Neural crest cell (in vitro differentiated cells): ENCODE results near the gene EEF2KMT. TPM values are rescaled to one million over a fixed set of nuclear protein-coding genes. Genes with fewer than 3 reads are reported as not detected.
A peak's percentile ranks its signal among the peaks of the same experiment; 100 is the strongest.
"Not testable (repeated sequence)": the region's sequence is repeated elsewhere in the genome, so short reads cannot be mapped to it uniquely, and the experiment has no call there.

Source experiments
- DNase-seq: peaks from one replicate; pipeline ENCODE4 v3.0.0; 2021; ENCODE audit warnings: low read depth, mixed read lengths, low spot score
- H3K27ac Mint-ChIP-seq: one replicate; pipeline ENCODE4 v1.8.0; 2021; ENCODE audit warnings: mild to moderate bottlenecking, mixed read lengths; ENCODE audit not compliant: unreplicated experiment
- H3K27me3 Mint-ChIP-seq: 2 replicates; pipeline ENCODE4 v1.8.0; 2021; ENCODE audit warnings: low read depth, mild to moderate bottlenecking, mixed read lengths
- H3K36me3 Mint-ChIP-seq: 2 replicates; pipeline ENCODE4 v1.8.0; 2021; ENCODE audit warnings: low read depth, mild to moderate bottlenecking, mixed read lengths
- H3K4me1 Mint-ChIP-seq: 2 replicates; pipeline ENCODE4 v1.8.0; 2021; ENCODE audit warnings: mixed read lengths
- H3K4me3 Mint-ChIP-seq: one replicate; pipeline ENCODE4 v1.8.0; 2021; ENCODE audit warnings: mild to moderate bottlenecking, mixed read lengths
- H3K9me3 Mint-ChIP-seq: 2 replicates; pipeline ENCODE4 v1.8.0; 2021; ENCODE audit warnings: mixed read lengths
- total RNA-seq: library from RNA; stranded (reverse); gene quantifications from 2 replicates; pipeline ENCODE4 v1.2.1, GENCODE V29; 2021
- TF ChIP-seq, protein P1 (sequence below): fragments of 200-600 bp; sonication (generic); conservative IDR thresholded peaks from 2 replicates; pipeline ENCODE4 v1.5.0; 2021; ENCODE audit warnings: antibody characterized with exemption, mild to moderate bottlenecking

EEF2KMT gene
- total RNA-seq, 1 donor from 2014 or later: 19.1 TPM

GRCh38 chr16:5078626-5079025 lies 19.0 kb downstream of the EEF2KMT start:
- H3K27ac Mint-ChIP-seq: no peak overlapping the region
- H3K4me3 Mint-ChIP-seq: no peak overlapping the region
- TF ChIP-seq, protein P1, sequence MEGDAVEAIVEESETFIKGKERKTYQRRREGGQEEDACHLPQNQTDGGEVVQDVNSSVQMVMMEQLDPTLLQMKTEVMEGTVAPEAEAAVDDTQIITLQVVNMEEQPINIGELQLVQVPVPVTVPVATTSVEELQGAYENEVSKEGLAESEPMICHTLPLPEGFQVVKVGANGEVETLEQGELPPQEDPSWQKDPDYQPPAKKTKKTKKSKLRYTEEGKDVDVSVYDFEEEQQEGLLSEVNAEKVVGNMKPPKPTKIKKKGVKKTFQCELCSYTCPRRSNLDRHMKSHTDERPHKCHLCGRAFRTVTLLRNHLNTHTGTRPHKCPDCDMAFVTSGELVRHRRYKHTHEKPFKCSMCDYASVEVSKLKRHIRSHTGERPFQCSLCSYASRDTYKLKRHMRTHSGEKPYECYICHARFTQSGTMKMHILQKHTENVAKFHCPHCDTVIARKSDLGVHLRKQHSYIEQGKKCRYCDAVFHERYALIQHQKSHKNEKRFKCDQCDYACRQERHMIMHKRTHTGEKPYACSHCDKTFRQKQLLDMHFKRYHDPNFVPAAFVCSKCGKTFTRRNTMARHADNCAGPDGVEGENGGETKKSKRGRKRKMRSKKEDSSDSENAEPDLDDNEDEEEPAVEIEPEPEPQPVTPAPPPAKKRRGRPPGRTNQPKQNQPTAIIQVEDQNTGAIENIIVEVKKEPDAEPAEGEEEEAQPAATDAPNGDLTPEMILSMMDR: no peak
- no peak for DNase-seq
- no peaks in the 10 kb centered on the region for H3K4me1 Mint-ChIP-seq
- no peaks in the 10 kb centered on the region for H3K9me3 Mint-ChIP-seq
- H3K36me3 Mint-ChIP-seq: peaks cover 5% of the 10 kb centered on the region
- no peaks in the 10 kb centered on the region for H3K27me3 Mint-ChIP-seq

DNA sequence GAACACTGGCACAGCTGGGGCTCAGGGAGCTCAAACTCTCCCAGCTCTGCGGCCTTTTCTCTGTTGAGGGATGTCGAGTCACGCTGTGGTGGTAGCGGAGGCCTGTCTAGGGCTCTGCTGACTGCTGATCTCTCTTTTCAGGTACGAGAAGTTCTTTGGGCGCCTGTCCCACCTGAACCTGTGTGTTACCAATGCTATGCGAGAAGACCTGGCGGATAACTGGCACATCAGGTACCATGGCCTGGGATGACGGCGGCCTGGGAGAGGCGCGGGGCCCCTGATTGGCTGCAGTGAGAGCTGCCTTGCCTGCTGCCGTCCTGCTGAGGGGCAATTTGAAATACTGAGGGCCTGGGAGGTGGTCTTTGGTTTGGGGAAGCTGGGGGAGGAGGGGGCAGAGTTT lies 20.3 kb downstream of the EEF2KMT start:
- Mint-ChIP-seq H3K9me3 (no peaks in the 10 kb centered on the region), H3K4me1 (peaks cover 10% of the 10 kb centered on the region), H3K27ac (no peak overlapping the region), H3K36me3 (peaks cover 5% of the 10 kb centered on the region), H3K4me3 (no peak overlapping the region), H3K27me3 (no peaks in the 10 kb centered on the region)
- DNase-seq: no peak
- TF ChIP-seq, protein P1: no peak

- no peak overlapping the region for H3K27ac Mint-ChIP-seq
- H3K4me1 Mint-ChIP-seq: peaks cover 13% of the 10 kb centered on the region
- DNase-seq: no peak
- no peaks in the 10 kb centered on the region for H3K27me3 Mint-ChIP-seq
- H3K36me3 Mint-ChIP-seq: peaks cover 5% of the 10 kb centered on the region
- peak overlapping the region; percentile 42 for H3K4me3 Mint-ChIP-seq
- TF ChIP-seq, protein P1: no peak
- H3K9me3 Mint-ChIP-seq: no peaks in the 10 kb centered on the region
Measured at GRCh38 chr16:5075637-5076036, 22.0 kb downstream of the EEF2KMT start.

DNA sequence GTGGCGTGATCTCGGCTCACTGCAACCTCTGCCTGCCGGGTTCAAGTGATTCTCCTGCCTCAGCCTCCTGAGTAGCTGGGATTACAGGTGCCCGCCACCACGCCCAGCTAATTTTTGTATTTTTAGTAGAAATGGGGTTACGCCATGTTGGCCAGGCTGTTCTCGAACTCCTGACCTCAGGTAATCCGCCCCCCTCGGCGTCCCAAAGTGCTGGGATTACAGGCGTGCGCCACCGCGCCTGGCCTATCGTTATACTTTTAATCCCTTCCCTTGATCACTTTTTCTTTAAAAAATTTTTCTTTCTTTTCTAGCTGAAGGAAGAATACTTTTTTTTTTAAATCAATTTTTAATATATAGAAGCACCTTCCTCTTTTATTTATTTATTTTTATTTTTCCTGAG lies 23.8 kb downstream of the EEF2KMT start:
- not testable (repeated sequence) for H3K27ac Mint-ChIP-seq, DNase-seq, H3K27me3 Mint-ChIP-seq, H3K9me3 Mint-ChIP-seq, H3K36me3 Mint-ChIP-seq, H3K4me3 Mint-ChIP-seq
- peaks cover 13% of the 10 kb centered on the region for H3K4me1 Mint-ChIP-seq

- Mint-ChIP-seq H3K9me3 (no peaks in the 10 kb centered on the region), H3K4me3 (peak overlapping the region; percentile 98), H3K27me3 (no peaks in the 10 kb centered on the region), H3K27ac (no peak overlapping the region), H3K36me3 (peaks cover 5% of the 10 kb centered on the region), H3K4me1 (peaks cover 13% of the 10 kb centered on the region)
- DNase-seq: no peak
- TF ChIP-seq, protein P1: no peak
Measured at GRCh38 chr16:5073279-5073629, 24.3 kb downstream of the EEF2KMT start.

DNA sequence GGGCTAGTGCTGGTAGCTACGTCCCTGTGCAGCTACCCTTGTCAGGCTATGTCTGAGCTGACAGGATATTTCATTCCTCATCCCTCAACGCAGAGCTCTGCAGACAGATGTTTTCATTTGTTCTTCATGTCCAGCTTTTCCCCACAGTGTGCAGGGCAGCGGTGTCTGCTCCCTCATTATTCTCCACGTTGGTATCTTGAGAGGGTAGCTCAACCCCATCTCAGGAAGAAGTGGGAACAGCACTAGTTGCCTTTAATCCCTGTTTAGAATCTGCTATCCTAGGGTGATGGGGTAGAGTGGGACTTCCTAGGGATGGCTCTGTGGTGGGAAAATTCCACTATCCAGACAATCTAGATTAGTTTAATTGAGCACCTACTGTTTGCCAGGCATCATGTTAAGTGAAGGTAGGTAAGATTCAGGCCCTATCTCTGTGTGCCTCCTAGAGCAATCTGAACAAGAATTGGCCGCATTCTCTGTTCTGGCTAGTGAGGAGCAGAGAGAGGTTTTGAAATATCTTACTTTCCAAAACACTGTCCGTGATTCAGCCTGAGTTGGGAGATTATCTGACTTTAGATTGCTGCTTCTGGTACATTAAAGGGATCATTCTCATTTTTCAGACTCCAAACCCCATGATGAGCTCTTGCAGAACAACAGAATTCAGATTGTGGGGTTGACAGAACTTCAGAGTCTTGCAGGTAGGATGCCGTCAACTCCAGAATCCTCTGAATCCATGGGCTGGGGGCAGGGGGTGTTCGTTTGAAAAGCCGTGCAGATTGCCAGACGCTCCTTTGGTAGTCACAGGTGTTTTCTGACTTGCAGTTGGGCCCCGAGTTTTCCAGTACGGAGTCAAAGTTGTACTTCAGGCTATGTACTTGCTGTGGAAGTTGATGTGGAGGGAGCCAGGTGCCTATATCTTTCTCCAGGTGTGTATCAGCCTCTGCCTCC lies 25.0 kb downstream of the EEF2KMT start:
- Mint-ChIP-seq H3K4me3 (peak overlapping the region; percentile 98), H3K36me3 (peaks cover 5% of the 10 kb centered on the region), H3K4me1 (peaks cover 13% of the 10 kb centered on the region), H3K27ac (peak overlapping the region; percentile 97), H3K27me3 (peaks cover 6% of the 10 kb centered on the region), H3K9me3 (no peaks in the 10 kb centered on the region)
- no peak for DNase-seq
- TF ChIP-seq, protein P1: no peak
